ENCODE results near the gene AKT1.

Gene AKT1

DNA sequence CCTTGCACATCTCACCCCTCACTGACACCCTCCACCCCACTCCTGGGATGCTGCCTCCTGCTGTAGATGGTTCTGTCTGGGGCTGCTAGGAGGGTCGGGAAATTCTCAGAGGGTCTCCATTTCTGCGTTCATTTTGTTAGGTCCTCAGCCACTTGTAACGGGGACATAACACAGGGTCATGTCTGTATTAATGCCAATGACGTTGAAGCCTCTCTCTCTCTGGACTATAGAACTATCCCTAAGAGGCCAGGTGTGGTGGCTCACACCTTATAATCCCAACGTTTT lies 28.0 kb downstream of the AKT1 start:
- H3K9ac ChIP-seq: no peak overlapping the region
- no peak overlapping the region for H2AFZ ChIP-seq
- no peak overlapping the region for H3K4me2 ChIP-seq (ENCODE audit: low read length)
- no peaks in the 10 kb centered on the region for H3K27me3 ChIP-seq (ENCODE audit: control insufficient read depth, insufficient read depth, low read length)
- TF ChIP-seq CTCF (IDR thresholded peaks at IDR 0.05): no peak
- H3K36me3 ChIP-seq (ENCODE audit: control insufficient read depth, insufficient read depth, low read length): no peaks in the 10 kb centered on the region
- H3K4me3 ChIP-seq (ENCODE audit: low read depth, low read length): no peak overlapping the region
- H3K27ac ChIP-seq: no peak overlapping the region
- H3K9me3 ChIP-seq (ENCODE audit: control insufficient read depth, low read length): no peaks in the 10 kb centered on the region
- peaks cover 5% of the 10 kb centered on the region for H3K4me1 ChIP-seq
- no peaks in the 10 kb centered on the region for H3K79me2 ChIP-seq

- H2AFZ ChIP-seq: no peak overlapping the region
- no peak overlapping the region for H3K27ac ChIP-seq
- H3K79me2 ChIP-seq: no peaks in the 10 kb centered on the region
- H3K9me3 ChIP-seq (ENCODE audit: control insufficient read depth, low read length): no peaks in the 10 kb centered on the region
- H3K4me1 ChIP-seq: peaks cover 5% of the 10 kb centered on the region
- no peak overlapping the region for H3K4me3 ChIP-seq (ENCODE audit: low read depth, low read length)
- TF ChIP-seq CTCF (IDR thresholded peaks at IDR 0.05): no peak
- no peaks in the 10 kb centered on the region for H3K27me3 ChIP-seq (ENCODE audit: control insufficient read depth, insufficient read depth, low read length)
- no peak overlapping the region for H3K4me2 ChIP-seq (ENCODE audit: low read length)
- H3K9ac ChIP-seq: no peak overlapping the region
- H3K36me3 ChIP-seq (ENCODE audit: control insufficient read depth, insufficient read depth, low read length): no peaks in the 10 kb centered on the region
Observed at GRCh38 chr14:104766863-104767633, 28.5 kb downstream of the AKT1 start.

DNA sequence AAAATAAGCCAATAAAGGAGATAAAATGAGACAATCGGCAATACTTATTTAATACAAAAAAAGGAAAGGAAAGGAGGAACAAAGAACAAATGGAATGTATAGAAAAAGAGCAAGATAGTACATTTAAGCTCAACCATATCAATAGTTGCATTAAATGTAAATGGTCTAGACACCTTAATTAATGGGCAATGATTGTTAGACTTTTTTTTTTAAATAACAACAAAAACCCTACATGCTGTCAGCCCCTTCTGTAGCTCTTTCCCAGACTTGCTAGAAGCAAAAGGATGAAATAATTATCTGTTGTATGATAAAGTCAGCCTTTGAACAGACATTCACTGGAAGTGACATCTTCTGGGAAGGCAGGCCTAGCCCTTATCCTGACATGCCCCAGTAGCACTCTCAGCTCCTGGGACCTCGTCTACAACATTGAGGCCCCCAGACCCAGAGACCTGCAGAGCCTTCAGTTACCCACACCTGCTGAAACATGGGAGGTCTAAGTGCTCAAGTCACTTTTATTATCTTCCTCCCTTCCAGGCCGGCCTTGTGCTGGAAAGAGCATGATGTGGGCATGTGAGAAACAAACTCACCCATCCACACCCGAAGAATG lies 29.2 kb downstream of the AKT1 start:
- H3K9me3 ChIP-seq (ENCODE audit: control insufficient read depth, low read length): no peaks in the 10 kb centered on the region
- H3K36me3 ChIP-seq (ENCODE audit: control insufficient read depth, insufficient read depth, low read length): no peaks in the 10 kb centered on the region
- H3K4me2 ChIP-seq (ENCODE audit: low read length): no peak overlapping the region
- H2AFZ ChIP-seq: no peak overlapping the region
- H3K4me3 ChIP-seq (ENCODE audit: low read depth, low read length): no peak overlapping the region
- peaks cover 5% of the 10 kb centered on the region for H3K4me1 ChIP-seq
- H3K79me2 ChIP-seq: no peaks in the 10 kb centered on the region
- no peaks in the 10 kb centered on the region for H3K27me3 ChIP-seq (ENCODE audit: control insufficient read depth, insufficient read depth, low read length)
- no peak overlapping the region for H3K27ac ChIP-seq
- TF ChIP-seq CTCF (IDR thresholded peaks at IDR 0.05): no peak
- no peak overlapping the region for H3K9ac ChIP-seq

DNA sequence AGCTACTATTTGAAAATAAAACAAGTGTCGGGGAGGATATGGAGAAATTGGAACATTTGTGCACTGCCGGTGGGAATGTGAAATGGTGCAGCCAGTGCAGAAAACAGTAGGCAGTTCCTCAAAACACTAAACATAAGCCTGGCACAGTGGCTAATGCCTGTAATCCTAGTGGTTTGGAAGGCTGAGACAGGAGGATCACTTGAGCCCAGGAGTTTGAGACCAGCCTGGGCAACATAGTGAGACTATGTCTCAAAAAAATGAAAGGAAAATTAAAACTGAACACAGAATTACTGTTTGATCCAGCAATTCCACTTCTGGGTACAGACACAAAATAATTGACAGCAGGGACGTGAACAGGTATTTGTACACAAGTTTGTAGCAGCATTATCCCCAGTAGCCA lies 30.0 kb downstream of the AKT1 start:
- Histone ChIP-seq H3K27ac (no peak overlapping the region), H2AFZ (no peak overlapping the region), H3K9me3 (ENCODE audit: control insufficient read depth, low read length) (no peaks in the 10 kb centered on the region), H3K79me2 (no peaks in the 10 kb centered on the region), H3K4me1 (peaks cover 5% of the 10 kb centered on the region), H3K9ac (no peak overlapping the region), H3K4me3 (ENCODE audit: low read depth, low read length) (no peak overlapping the region), H3K36me3 (ENCODE audit: control insufficient read depth, insufficient read depth, low read length) (no peaks in the 10 kb centered on the region), H3K27me3 (ENCODE audit: control insufficient read depth, insufficient read depth, low read length) (no peaks in the 10 kb centered on the region), H3K4me2 (ENCODE audit: low read length) (no peak overlapping the region)
- TF ChIP-seq CTCF (IDR thresholded peaks at IDR 0.05): no peak
